Measurements from ENCODE around the gene MYO15B. TPM values are rescaled to one million over a fixed set of nuclear protein-coding genes. Genes with fewer than 3 reads are reported as not detected.

MYO15B gene
- total and polyA plus RNA-seq, 2 donors (not counting 1 experiment from before 2014, with no cell fraction given): 452 to 1,019 TPM

- intact Hi-C loops (cut with micrococcal nuclease): no loop called here
- Histone ChIP-seq H3K36me3 (replicated peaks in 1 of 2; ENCODE audit: control extremely low read depth in 1 of 2, control insufficient read depth in 1 of 2, extremely low read depth in 1 of 2, insufficient read depth in 2 of 2, low read length in 1 of 2) (peaks cover 0 to 33% of the 10 kb centered on the region in 2 experiments), H3K9me3 (ENCODE audit: control extremely low read depth in 1 of 3, control insufficient read depth in 2 of 3, insufficient read depth in 1 of 3, low read length in 2 of 3) (no peaks in the 10 kb centered on the region), H3K27me3 (replicated peaks in 1 of 4; ENCODE audit: control extremely low read depth in 1 of 4, control insufficient read depth in 3 of 4, insufficient read depth in 4 of 4, low read length in 3 of 4) (no peaks in the 10 kb centered on the region), H3K9ac (ENCODE audit: low read length) (no peak overlapping the region), H3K27ac (ENCODE audit: low read length in 2 of 2) (peak overlapping the region in 1 of 2 donors; percentile 15), H3K4me3 (ENCODE audit: control extremely low read depth in 1 of 5, extremely low read depth in 1 of 5, insufficient read depth in 1 of 5, low read depth in 2 of 5, low read length in 4 of 5) (no peak overlapping the region), H4K20me1 (ENCODE audit: control insufficient read depth, insufficient read depth, low read length, poor library complexity, severe bottlenecking) (no peaks in the 10 kb centered on the region), H3K79me2 (ENCODE audit: control insufficient read depth, insufficient read depth, low read length) (no peaks in the 10 kb centered on the region), H3K4me2 (replicated peaks; ENCODE audit: low read depth, low read length, poor library complexity, severe bottlenecking) (no peak overlapping the region), H2AFZ (ENCODE audit: insufficient read depth, low read depth, low read length, poor library complexity, severe bottlenecking) (no peak overlapping the region), H3K4me1 (ENCODE audit: control insufficient read depth in 2 of 2, insufficient read depth in 2 of 2, low read length in 2 of 2) (no peaks in the 10 kb centered on the region)
- no peak for DNase-seq
- Mint-ChIP-seq H3K27ac (no peak overlapping the region), H3K4me3 (no peak overlapping the region), H3K27me3 (no peaks in the 10 kb centered on the region), H3K9me3 (ENCODE audit: insufficient read depth) (no peaks in the 10 kb centered on the region), H3K4me1 (peaks cover 2% of the 10 kb centered on the region)
- ATAC-seq (ENCODE audit: low read depth): no peak
- POLR2A ChIA-PET: no interaction called here
- WGBS (ENCODE audit: insufficient coverage): 84% methylated on average over 10 of the region's 10 CpGs
- TF ChIP-seq, protein P1, sequence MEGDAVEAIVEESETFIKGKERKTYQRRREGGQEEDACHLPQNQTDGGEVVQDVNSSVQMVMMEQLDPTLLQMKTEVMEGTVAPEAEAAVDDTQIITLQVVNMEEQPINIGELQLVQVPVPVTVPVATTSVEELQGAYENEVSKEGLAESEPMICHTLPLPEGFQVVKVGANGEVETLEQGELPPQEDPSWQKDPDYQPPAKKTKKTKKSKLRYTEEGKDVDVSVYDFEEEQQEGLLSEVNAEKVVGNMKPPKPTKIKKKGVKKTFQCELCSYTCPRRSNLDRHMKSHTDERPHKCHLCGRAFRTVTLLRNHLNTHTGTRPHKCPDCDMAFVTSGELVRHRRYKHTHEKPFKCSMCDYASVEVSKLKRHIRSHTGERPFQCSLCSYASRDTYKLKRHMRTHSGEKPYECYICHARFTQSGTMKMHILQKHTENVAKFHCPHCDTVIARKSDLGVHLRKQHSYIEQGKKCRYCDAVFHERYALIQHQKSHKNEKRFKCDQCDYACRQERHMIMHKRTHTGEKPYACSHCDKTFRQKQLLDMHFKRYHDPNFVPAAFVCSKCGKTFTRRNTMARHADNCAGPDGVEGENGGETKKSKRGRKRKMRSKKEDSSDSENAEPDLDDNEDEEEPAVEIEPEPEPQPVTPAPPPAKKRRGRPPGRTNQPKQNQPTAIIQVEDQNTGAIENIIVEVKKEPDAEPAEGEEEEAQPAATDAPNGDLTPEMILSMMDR (IDR thresholded peaks at IDR 0.05): no peak
- no peak for TF ChIP-seq EZH2 (IDR thresholded peaks at IDR 0.05; ENCODE audit: borderline replicate concordance, insufficient read depth, low read depth, low read length, poor library complexity, severe bottlenecking)
- CTCF ChIA-PET: interaction anchor here (0.8 to 19.7 kb wide), 2 partner anchors 16 to 121 kb away, joined by 3 to 389 read pairs; no protein-coding TSS in a partner anchor
Measured at GRCh38 chr17:75627094-75627493, 39.5 kb downstream of the MYO15B start.

DNA sequence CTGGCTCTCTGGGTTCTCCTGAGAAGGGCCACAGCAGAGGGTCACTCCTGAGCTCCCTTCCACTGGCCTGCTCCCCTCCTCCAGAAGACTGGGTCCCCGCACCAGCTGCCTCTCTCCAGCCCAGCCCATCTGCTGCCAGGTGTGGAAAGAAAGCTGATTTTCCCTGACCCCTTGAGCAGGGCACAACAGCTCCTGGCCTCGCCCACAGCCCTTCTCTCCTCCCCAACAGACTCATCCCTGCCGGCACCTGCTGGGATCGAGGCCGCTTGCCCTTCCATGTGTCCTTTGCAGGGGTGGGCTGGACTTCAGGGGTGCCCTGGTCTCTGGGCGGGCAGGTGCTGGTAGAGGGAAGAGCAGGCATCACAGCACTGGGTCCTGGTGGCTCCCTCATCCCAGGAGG, 40.8 kb downstream of the MYO15B start:
- TF ChIP-seq, protein P1 (IDR thresholded peaks at IDR 0.05): no peak
- TF ChIP-seq EZH2 (IDR thresholded peaks at IDR 0.05; ENCODE audit: borderline replicate concordance, insufficient read depth, low read depth, low read length, poor library complexity, severe bottlenecking): no peak
- Histone ChIP-seq H3K27me3 (replicated peaks in 1 of 4; ENCODE audit: control extremely low read depth in 1 of 4, control insufficient read depth in 3 of 4, insufficient read depth in 4 of 4, low read length in 3 of 4) (no peaks in the 10 kb centered on the region), H3K36me3 (replicated peaks in 1 of 2; ENCODE audit: control extremely low read depth in 1 of 2, control insufficient read depth in 1 of 2, extremely low read depth in 1 of 2, insufficient read depth in 2 of 2, low read length in 1 of 2) (peaks cover 0 to 28% of the 10 kb centered on the region in 2 experiments), H3K9me3 (ENCODE audit: control extremely low read depth in 1 of 3, control insufficient read depth in 2 of 3, insufficient read depth in 1 of 3, low read length in 2 of 3) (no peaks in the 10 kb centered on the region), H4K20me1 (ENCODE audit: control insufficient read depth, insufficient read depth, low read length, poor library complexity, severe bottlenecking) (peaks cover 6% of the 10 kb centered on the region), H3K4me2 (replicated peaks; ENCODE audit: low read depth, low read length, poor library complexity, severe bottlenecking) (no peak overlapping the region), H3K4me1 (ENCODE audit: control insufficient read depth in 2 of 2, insufficient read depth in 2 of 2, low read length in 2 of 2) (peaks cover 6 to 9% of the 10 kb centered on the region in 2 donors), H2AFZ (ENCODE audit: insufficient read depth, low read depth, low read length, poor library complexity, severe bottlenecking) (no peak overlapping the region), H3K79me2 (ENCODE audit: control insufficient read depth, insufficient read depth, low read length) (no peaks in the 10 kb centered on the region), H3K27ac (ENCODE audit: low read length in 2 of 2) (no peak overlapping the region), H3K4me3 (ENCODE audit: control extremely low read depth in 1 of 5, extremely low read depth in 1 of 5, insufficient read depth in 1 of 5, low read depth in 2 of 5, low read length in 4 of 5) (no peak overlapping the region), H3K9ac (ENCODE audit: low read length) (no peak overlapping the region)
- Mint-ChIP-seq H3K27ac (no peak overlapping the region), H3K9me3 (ENCODE audit: insufficient read depth) (no peaks in the 10 kb centered on the region), H3K4me1 (peaks cover 9% of the 10 kb centered on the region), H3K4me3 (no peak overlapping the region), H3K27me3 (no peaks in the 10 kb centered on the region)
- ATAC-seq (ENCODE audit: low read depth) (no peak), DNase-seq (peak; percentile 16)
- POLR2A ChIA-PET: no interaction called here
- 98% methylated on average over 5 of the region's 6 CpGs for WGBS (ENCODE audit: insufficient coverage)
- CTCF ChIA-PET: interaction anchor here (0.6 to 19.7 kb wide), 4 partner anchors 9 to 124 kb away, joined by 3 to 389 read pairs (median 8); no protein-coding TSS in a partner anchor
- intact Hi-C loops (cut with micrococcal nuclease): no loop called here
